ENCODE data around the gene PRKAR1B. TPM values are rescaled to one million over a fixed set of nuclear protein-coding genes. Genes with fewer than 3 reads are reported as not detected.

The PRKAR1B gene
- total RNA-seq, 4 donors from 2014 or later, result 3.8 to 11.6 (median 6.3) TPM

DNA sequence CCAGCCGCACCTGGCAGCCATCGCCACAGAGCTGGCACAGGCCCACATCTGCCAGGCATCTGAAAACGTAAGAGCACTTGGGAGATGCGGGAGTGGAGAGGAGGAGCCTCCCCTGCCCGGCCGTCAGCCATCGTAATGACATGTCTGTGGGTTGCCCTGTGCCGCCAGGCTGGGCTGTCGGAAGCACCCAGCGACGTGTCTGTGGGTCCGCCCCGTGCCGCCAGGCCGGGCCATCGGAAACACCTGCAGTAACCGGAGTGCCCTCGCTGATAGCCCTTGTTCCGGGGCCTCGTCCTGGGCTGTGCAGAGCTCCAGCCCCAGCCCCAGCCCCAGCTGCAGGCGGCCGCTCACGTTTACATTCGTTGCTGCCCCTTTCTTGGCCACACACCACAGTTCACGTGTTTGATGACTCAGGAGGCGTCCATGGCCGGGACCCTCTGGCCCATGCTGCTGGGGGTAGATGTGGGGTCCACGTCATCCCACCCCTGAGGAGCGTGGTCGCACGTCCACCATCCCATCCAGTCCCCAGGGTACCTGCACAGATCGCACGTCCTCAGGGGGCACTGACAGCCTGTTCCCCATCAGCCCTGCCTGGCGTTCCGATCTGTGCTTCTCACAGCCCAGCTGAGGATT is 30.0 kb upstream of the PRKAR1B start:
- TF ChIP-seq, protein P1, sequence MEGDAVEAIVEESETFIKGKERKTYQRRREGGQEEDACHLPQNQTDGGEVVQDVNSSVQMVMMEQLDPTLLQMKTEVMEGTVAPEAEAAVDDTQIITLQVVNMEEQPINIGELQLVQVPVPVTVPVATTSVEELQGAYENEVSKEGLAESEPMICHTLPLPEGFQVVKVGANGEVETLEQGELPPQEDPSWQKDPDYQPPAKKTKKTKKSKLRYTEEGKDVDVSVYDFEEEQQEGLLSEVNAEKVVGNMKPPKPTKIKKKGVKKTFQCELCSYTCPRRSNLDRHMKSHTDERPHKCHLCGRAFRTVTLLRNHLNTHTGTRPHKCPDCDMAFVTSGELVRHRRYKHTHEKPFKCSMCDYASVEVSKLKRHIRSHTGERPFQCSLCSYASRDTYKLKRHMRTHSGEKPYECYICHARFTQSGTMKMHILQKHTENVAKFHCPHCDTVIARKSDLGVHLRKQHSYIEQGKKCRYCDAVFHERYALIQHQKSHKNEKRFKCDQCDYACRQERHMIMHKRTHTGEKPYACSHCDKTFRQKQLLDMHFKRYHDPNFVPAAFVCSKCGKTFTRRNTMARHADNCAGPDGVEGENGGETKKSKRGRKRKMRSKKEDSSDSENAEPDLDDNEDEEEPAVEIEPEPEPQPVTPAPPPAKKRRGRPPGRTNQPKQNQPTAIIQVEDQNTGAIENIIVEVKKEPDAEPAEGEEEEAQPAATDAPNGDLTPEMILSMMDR (IDR thresholded peaks at IDR 0.05; ENCODE audit: low read depth), result no peak

DNA sequence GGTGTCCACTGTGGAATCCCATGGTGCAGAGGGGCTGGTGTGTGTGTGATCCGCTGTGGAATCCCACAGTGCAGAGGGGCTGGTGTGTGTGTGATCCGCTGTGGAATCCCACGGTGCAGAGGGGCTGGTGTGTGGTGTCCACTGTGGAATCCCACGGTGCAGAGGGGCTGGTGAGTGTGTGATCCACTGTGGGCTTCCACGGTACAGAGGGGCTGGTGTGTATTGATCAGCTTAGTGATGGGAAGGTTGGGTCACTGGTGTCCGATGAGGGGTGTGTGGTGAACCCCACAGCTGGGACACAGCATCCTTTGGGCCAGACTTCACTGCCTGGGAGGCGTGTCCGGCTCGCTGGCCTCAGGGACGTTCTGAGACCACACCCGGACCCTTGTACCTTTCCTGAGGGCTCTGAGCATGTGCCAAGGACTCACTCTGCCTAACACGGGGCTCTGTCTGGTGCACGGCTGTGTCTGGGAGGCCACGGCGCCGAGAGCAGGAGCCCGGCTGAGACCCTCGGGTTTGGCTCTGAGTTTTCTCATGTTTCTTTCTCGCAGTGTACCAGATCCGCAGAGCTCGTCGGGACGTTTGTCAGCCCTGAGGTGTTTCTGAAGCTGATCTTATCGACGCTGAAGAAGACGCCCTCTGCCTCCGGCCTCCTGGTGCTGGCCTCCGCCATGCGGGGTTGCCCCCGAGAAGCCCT is 29.3 kb upstream of the PRKAR1B start:
- TF ChIP-seq, protein P1 (IDR thresholded peaks at IDR 0.05; ENCODE audit: low read depth), result no peak

DNA sequence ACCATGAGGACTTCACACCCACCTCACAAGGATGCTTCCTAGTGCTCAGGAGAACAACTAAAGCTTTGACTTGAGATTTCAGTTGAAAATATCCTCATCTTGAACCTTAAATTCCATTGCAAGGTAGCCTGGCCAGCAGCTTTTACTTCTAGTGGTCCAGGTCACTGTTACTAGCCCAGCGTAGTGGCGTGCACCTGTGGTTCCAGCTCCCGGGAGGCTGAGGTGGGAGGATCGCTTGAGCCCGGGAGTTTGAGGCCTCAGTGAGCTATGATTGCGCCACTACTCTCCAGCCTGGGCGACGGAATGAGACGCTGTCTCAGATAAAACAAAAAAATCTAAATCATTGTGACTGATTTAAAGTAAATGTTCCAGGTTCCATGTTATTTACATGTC is 28.3 kb upstream of the PRKAR1B start:
- TF ChIP-seq, protein P1 (IDR thresholded peaks at IDR 0.05; ENCODE audit: low read depth), result no peak

DNA sequence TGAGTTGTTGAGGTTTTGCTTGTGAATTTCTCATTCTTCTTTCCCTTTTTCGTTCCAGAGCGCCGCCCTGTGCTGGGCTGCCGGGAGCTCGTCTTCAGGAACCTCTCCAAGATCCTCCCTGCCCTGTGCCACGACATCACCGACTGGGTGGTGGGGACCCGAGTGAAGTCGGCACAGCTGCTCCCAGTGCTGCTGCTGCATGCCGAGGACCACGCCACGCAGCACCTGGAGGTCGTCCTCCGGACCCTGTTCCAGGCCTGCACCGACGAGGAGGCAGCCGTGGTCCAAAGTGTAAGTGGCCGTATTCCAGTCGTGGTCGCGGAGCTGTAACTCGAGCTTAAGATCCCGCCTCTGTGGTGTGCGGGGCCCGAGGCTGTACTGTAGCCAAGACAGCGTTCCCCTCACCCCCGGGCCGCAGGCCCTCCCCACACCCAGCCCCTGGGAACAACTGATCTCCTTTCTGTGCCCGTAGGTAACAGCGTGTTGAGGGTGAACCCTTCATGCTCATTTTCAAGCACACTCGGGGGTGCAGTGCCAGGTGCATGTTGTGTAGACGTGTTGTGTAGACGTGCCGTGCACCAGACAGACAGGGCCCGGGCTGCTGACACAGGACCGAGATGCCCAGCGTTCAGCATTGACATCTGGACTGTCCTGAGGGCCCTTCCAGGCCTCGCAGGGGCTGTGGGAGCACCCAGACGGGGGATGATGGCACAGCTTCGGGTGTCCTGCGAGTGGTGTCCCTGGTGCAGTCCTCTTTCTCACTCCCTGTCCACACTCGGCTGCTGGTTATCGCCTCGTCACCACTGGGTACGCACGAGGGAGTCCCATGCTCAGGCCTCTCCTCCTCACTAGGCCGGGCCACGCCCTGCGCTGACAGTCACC is 27.7 kb upstream of the PRKAR1B start:
- TF ChIP-seq, protein P1 (IDR thresholded peaks at IDR 0.05; ENCODE audit: low read depth), result no peak

DNA sequence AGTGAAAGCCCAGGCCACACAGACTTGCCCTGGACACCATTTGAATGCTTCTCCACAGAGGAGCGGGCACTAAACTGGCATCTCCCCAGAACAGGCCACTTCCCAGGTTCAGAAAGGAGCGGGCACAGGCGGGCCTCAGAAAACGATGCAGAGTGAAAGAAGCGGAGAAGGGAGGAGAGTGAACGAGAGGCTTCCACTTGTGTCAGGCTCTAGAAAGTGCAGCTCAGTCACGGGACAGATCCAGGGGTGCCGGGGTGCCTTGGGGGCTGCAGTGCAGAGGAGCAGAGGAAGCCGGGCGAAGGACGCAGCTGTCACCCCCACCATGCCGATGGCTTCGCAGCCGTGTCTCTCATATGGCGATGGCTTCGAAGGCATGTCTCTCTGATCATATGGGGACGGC is 26.1 kb upstream of the PRKAR1B start:
- TF ChIP-seq, protein P1 (IDR thresholded peaks at IDR 0.05; ENCODE audit: low read depth), result no peak

DNA sequence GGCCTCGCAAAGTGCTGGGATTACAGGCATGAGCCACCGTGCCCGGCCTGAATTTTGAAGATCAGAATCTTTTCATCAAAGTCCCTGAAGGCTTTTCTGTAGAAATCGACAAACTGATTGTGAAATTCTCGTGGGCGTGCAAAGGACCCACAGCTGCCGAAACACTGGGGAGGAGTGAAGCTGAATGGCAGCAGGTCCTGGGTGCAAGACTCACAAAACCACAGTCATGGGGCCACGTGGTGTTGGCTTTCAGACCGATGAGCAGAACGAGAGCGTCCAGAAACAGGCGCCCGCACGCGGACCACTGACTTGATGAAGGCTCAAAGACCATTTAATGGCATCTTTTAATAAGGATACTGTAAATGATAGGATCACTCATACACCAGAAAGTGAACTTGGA is 24.7 kb upstream of the PRKAR1B start:
- TF ChIP-seq, protein P1 (IDR thresholded peaks at IDR 0.05; ENCODE audit: low read depth), result no peak

Measured in subcutaneous adipose tissue (tissue), 4 donors.